ENCODE results near the gene GALNT17. TPM values are rescaled to one million over a fixed set of nuclear protein-coding genes. Genes with fewer than 3 reads are reported as not detected.
"Not testable (repeated sequence)": the region's sequence is repeated elsewhere in the genome, so short reads cannot be mapped to it uniquely, and the experiment has no call there.

Gene GALNT17
- total RNA-seq, 1 donor from 2014 or later, result 2.7 TPM

DNA sequence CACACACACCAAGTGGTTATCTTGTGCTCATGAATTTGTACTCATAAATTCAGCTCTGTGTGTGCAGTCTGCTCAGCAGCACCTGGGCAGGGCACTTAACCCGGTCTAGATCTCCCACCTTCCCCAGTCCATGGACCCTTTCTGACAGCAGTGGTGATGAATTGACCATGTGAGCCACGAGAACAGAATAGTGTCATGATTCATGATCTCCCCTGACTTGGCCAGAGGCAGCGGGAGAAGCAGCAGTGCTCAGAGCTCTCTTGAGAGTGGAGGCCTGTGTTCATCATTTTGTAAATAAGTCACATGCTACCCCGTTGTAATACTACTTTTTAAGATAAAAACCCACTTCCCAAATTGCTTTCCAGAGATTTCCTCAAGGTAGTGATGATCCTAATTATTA is 74.2 kb downstream of the GALNT17 start:
- peaks cover 11% of the 10 kb centered on the region for H3K9me3 Mint-ChIP-seq
- TF ChIP-seq, protein P1, sequence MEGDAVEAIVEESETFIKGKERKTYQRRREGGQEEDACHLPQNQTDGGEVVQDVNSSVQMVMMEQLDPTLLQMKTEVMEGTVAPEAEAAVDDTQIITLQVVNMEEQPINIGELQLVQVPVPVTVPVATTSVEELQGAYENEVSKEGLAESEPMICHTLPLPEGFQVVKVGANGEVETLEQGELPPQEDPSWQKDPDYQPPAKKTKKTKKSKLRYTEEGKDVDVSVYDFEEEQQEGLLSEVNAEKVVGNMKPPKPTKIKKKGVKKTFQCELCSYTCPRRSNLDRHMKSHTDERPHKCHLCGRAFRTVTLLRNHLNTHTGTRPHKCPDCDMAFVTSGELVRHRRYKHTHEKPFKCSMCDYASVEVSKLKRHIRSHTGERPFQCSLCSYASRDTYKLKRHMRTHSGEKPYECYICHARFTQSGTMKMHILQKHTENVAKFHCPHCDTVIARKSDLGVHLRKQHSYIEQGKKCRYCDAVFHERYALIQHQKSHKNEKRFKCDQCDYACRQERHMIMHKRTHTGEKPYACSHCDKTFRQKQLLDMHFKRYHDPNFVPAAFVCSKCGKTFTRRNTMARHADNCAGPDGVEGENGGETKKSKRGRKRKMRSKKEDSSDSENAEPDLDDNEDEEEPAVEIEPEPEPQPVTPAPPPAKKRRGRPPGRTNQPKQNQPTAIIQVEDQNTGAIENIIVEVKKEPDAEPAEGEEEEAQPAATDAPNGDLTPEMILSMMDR (IDR thresholded peaks at IDR 0.05; ENCODE audit: unreplicated experiment), result no peak
- peaks cover 2% of the 10 kb centered on the region for H3K36me3 Mint-ChIP-seq
- H3K4me3 Mint-ChIP-seq, result no peak overlapping the region
- H3K27ac Mint-ChIP-seq, result no peak overlapping the region
- H3K27me3 Mint-ChIP-seq (ENCODE audit: low read depth), result no peaks in the 10 kb centered on the region
- DNase-seq (ENCODE audit: low spot score in 2 of 2, unreplicated experiment in 2 of 2), result no peak
- peaks cover 16% of the 10 kb centered on the region for H3K4me1 Mint-ChIP-seq

DNA sequence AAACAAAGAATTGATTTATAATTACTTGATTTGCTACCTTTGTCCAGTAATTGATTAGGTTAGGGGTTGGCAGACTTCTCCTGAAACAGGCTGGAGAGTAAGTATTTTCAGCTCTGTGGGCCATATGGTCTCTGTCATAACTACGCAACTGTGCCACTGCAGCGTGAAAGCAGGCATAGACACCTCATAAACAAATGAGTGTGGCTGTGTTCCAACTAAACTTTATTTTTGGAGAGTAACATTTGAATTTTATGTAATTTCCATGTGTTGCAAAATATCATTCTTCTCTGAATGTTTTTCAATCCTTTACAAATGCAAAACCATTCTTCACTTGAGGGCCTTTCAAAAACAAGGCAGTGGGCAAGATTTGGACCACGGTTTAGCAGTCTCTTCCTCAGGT is 76.9 kb downstream of the GALNT17 start:
- Mint-ChIP-seq H3K4me1 (peaks cover 12% of the 10 kb centered on the region), H3K4me3 (no peak overlapping the region), H3K36me3 (peaks cover 2% of the 10 kb centered on the region), H3K27ac (no peak overlapping the region), H3K27me3 (ENCODE audit: low read depth) (peaks cover 2% of the 10 kb centered on the region), H3K9me3 (peaks cover 14% of the 10 kb centered on the region)
- TF ChIP-seq, protein P1 (IDR thresholded peaks at IDR 0.05; ENCODE audit: unreplicated experiment), result no peak
- no peak for DNase-seq (ENCODE audit: low spot score in 2 of 2, unreplicated experiment in 2 of 2)

DNA sequence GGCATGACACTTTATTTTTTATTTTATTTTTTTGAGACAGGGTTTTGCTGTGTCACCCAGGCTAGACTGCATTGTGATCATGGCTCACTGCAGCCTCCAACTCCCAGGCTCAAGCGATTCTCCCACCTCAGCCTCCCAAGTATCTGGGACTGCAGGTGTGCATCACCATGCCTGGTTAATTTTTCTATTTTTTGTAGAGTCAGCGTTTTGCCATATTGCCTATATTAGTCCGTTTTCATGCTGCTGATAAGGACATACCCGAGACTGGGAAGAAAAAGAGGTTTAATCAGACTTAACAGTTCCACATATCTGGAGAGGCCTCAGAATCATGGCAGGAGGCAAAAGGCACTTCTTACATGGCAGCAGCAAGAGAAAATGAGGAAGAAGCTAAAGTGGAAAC is 77.5 kb downstream of the GALNT17 start:
- H3K4me1 Mint-ChIP-seq, result peaks cover 12% of the 10 kb centered on the region
- not testable (repeated sequence) for DNase-seq (ENCODE audit: low spot score in 2 of 2, unreplicated experiment in 2 of 2); H3K27me3 Mint-ChIP-seq (ENCODE audit: low read depth); H3K4me3 Mint-ChIP-seq; H3K27ac Mint-ChIP-seq; H3K36me3 Mint-ChIP-seq
- H3K9me3 Mint-ChIP-seq, result peaks cover 15% of the 10 kb centered on the region

DNA sequence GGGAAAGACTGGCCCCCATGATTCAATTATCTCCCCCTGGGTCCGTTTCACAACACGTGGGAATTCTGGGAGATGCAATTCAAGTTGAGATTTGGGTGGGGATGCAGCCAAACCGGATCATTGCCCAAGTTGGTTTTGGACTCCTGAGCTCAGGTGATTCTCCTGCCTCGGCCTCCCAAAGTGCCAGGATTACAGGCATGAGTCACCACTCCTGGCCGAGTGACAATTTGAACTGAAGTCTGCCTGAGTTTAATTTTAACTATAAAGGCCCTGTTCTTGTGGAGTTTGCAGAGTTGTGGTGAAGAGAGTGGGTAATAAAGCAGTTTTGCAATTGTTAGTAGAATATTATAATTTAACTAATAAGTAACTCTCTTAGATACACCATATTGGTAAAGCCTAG is 78.3 kb downstream of the GALNT17 start:
- Mint-ChIP-seq H3K27me3 (ENCODE audit: low read depth) (peaks cover 2% of the 10 kb centered on the region), H3K36me3 (no peaks in the 10 kb centered on the region), H3K4me3 (no peak overlapping the region), H3K9me3 (peaks cover 17% of the 10 kb centered on the region), H3K4me1 (peaks cover 12% of the 10 kb centered on the region), H3K27ac (no peak overlapping the region)
- TF ChIP-seq, protein P1 (IDR thresholded peaks at IDR 0.05; ENCODE audit: unreplicated experiment), result no peak
- no peak for DNase-seq (ENCODE audit: low spot score in 2 of 2, unreplicated experiment in 2 of 2)

DNA sequence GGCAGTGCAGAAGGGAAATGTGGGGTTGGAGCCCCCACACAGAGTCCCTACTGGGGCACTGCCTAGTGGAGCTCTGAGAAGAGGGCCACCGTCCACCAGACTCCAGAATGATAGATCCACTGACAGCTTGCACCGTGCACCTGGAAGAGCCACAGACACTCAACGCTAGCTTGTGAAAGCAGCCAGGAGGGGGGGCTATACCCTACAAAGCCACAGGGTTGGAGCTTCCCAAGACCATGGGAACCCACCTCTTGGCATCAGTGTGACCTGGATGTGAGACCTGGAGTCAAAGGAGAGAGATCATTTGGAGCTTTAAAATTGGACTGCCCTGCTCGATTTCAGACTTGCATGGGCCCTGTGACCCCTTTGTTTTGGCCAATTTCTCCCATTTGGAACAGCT is 80.5 kb downstream of the GALNT17 start:
- not testable (repeated sequence) for H3K27me3 Mint-ChIP-seq (ENCODE audit: low read depth); H3K4me3 Mint-ChIP-seq; H3K4me1 Mint-ChIP-seq; DNase-seq (ENCODE audit: low spot score in 2 of 2, unreplicated experiment in 2 of 2); H3K27ac Mint-ChIP-seq; H3K36me3 Mint-ChIP-seq
- H3K9me3 Mint-ChIP-seq, result peaks cover 17% of the 10 kb centered on the region

DNA sequence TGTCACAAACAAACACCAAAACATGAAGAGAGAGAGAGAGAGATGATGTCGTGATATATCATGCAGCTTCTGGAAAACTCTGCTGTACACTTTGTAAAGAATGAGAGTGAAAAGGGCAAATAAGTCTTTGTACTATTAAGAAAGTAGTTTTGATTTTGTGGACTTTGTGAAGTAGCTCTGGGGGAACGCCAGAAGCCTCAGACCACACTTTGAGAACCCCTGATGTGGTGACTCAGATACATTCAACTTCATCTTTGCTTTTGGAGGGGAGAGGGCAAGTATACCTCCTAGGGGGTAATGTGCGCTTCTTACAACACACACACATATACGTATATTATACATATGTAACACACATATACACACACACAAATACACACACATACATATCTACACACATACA is 84.3 kb downstream of the GALNT17 start:
- Mint-ChIP-seq H3K27me3 (ENCODE audit: low read depth) (peaks cover 2% of the 10 kb centered on the region), H3K4me3 (no peak overlapping the region), H3K36me3 (peaks cover 12% of the 10 kb centered on the region), H3K27ac (no peak overlapping the region), H3K9me3 (peaks cover 41% of the 10 kb centered on the region), H3K4me1 (peaks cover 3% of the 10 kb centered on the region)
- no peak for DNase-seq (ENCODE audit: low spot score in 2 of 2, unreplicated experiment in 2 of 2)
- TF ChIP-seq, protein P1 (IDR thresholded peaks at IDR 0.05; ENCODE audit: unreplicated experiment), result no peak

DNA sequence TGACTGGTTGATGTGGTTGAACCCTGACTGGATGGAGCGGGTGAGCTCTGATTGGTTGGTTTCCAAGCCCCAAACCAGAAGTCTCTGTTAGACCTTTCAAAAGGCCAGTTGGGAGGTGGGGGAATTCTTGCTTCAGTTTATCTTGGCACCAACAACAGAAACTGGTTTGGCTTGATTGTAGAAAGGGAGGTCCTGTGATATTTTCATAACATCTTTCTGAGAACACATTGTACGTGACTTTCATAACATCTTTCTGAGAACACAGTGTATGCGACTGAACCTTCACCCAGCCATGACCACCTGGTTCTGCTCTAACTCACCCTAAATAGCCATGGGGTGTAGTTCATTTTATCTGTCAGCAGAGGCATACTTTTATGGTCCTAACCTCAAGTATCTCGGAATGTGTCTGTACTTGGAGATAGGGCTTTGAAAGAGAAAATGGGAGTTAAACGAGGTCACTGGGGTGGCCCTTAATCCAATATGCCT is 88.3 kb downstream of the GALNT17 start:
- H3K36me3 Mint-ChIP-seq, result peaks cover 15% of the 10 kb centered on the region
- TF ChIP-seq, protein P1 (IDR thresholded peaks at IDR 0.05; ENCODE audit: unreplicated experiment), result no peak
- no peak for DNase-seq (ENCODE audit: low spot score in 2 of 2, unreplicated experiment in 2 of 2)
- H3K27ac Mint-ChIP-seq, result no peak overlapping the region
- no peaks in the 10 kb centered on the region for H3K27me3 Mint-ChIP-seq (ENCODE audit: low read depth)
- no peak overlapping the region for H3K4me3 Mint-ChIP-seq
- H3K4me1 Mint-ChIP-seq, result peaks cover 3% of the 10 kb centered on the region
- H3K9me3 Mint-ChIP-seq, result peaks cover 31% of the 10 kb centered on the region
